NCI-H524 treated with DMSO at 0.1 percent for 48 hours (cell line): ENCODE measurements around the gene LTBP1.
"Not testable (repeated sequence)": the region's sequence is repeated elsewhere in the genome, so short reads cannot be mapped to it uniquely, and the experiment has no call there.

ENCODE experiments used
- DNase-seq: peaks from one replicate; lab custom pipeline; 2025; lab: John Stamatoyannopoulos, UW

The LTBP1 gene

DNA sequence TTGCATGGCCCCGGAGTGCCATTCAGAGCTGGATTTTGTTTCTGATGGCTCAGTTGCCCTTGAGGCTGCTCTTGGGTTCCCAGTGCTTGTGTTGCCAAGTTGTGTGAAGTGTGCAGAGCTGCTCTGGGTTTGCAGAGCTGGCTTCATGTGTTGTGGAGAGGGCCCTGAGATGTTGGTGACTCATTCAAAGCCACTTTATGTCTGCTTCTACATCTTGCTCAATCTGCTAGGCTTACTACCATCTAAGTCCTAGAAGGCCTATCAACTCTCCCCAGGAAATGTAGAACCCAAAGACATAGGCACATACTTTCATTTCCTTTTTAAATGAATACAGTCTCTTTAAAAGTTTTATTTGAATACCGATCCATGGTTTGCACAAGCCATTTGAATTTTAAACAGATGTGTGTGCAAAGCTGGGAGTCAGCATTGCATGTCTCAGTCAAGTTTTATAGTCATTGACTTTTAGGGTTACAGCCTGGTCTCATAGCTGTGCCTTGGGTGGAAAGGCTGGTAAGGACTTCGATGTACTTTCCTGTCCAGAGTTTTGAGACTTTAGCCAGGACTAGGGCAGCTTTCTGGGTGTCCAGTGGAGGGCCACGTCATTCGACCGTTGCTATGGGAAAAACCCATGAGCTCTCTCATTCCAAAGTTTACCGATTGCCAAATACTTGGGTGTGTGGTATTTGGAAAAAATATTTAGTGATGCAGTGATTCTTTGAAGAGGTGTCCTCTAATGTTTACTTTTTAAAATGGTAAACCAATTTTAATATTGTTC, 105.0 kb downstream of the LTBP1 start:
- no peak for DNase-seq

DNA sequence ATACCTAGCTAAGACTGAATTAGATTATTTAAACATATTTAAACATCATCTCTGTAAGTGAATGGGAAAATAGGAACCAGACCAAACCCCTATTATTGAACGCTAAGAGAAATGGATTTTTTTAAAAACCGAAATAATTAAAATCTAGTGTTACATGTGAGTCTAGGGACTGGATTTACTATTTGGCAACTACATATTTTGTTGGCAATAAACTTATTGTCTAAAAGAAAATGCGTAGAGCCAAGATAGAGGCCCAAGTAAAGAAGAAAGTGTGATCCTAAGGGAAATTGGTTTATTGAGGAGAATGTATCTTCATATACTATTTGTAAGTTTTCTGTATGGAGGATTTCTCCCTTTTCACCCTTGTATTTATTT, 105.6 kb downstream of the LTBP1 start:
- DNase-seq = no peak

DNA sequence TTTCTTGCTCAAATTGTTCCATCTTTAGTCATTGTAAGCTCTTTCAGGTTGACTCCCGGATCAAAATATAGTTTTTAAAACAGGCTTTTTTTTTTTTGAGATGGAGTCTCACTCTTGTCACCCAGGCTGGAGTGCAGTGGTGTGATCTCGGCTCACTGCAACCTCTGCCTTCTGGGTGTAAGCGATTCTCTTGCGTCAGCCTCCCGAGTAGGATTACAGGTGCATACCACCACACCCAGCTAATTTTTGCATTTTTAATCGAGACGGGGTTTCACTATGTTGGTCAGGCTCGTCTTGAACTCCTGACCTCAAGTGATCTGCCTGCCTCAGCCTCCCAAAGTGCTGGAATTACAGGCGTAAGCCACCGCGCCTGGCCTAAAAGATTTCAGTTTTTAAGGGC, 106.0 kb downstream of the LTBP1 start:
- not testable (repeated sequence) for DNase-seq

DNA sequence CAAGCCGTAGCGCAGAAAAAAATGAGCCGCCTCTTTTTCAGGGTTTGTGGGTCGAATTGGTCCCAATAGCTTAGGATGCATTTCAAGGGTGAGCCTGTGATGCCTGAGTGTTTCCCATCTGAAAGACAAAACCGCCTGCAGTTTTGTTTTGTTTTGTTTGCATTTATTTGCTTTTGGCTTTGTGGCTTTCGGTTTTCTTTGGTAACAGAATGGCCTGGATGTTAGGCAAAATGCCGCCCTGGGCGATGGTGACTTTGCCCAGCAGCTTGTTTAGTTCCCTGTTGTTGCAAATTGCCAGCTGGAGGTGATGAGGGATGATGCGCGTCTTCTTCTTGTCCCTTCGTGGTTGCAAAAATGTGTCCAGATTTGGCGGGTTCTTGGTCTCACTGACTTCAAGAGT, 109.4 kb downstream of the LTBP1 start:
- DNase-seq = no peak

DNA sequence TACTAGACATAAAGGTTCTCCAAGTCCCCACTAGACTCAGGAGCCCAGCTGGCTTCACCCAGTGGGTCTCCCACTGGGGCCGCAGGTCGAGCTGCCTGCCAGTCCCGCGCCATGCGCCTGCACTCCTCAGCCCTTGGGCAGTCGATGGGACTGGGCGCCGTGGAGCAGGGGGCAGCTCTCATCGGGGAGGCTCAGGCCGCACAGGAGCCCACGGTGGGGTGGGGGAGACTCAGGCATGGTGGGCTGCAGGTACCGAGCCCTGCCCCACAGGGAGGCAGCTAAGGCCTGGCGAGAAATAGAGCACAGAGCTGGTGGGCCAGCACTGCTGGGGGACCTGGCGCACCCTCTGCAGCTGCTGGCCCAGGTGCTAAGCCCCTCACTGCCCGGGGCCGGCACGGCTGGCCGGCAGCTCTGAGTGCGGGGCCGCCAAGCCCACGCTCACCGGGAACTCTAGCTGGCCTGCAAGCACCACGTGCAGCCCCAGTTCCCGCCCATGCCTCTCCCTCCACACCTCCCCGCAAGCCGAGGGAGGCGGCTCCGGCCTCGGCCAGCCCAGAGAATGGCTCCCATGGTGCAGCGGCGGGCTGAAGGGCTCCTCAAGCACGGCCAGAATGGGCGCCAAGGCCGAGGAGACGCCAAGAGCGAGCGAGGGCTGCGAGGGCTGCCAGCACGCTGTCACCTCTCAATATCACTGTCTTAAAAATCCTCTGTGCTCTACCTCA, 110.7 kb downstream of the LTBP1 start:
- DNase-seq = not testable (repeated sequence)

DNA sequence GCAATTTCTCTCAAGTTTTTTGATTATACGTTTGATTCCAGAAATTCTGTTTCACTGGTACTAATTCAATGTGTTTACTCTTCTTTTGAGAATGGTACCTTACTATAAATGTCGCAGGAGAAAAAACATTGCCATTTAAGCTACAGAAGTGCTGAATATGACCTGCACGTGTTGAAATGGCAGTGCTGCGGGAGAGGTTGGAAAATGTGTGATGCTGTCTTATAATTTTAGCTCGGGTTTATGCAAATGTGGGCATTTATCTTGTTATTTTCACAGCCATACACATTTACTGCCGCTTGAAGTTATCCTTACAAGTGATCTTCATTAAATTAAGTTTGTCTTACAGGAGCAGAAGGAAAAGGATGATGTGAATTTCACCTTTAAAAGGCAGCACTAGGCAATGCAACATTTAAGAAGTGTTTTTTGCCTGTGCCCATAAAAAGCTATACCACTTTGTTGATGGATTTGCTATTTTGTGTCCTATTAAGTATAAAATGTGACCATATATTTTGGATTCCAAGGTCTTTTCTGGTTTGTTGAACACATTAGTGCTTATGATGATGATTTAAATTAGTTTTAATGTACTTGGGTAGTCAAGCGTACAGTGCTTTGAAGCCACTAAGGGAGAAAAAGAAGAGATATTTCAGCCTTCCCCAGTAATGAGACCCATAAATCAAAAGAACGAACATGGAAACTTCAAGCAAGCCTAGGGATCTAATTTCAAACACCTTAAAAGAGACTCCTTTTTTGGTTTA, 112.1 kb downstream of the LTBP1 start:
- DNase-seq = no peak

DNA sequence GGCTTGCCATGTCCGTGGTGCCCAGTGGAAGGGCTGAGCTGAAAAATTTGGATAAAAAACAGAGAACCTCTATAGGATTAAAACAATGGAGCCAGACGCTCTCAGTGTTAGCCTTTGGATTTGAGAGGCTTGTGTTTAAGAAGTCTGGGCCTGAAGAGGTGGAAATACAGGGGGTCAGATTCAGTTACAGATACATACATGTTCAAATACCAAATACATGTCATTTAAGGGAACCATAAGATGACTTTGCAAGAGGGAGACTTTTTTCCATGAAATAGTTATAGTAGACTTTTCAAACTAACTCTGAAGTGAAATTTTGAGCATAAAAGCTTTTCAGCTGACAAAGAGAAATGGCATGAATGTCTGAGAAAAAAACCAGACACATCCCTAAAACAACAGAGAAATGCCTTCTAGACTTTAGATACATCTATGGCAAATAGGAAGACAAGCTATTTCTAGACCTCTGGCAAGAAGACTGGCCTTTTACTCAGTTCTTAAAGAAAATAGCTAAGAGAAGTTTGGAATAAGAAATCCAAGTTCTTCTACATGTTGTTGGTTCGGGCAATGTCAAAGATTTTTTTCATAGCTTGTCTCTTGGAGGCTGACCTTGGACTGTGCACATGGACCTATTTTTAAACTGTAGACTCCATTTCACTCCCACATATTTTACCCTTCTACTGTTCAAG, 112.9 kb downstream of the LTBP1 start:
- DNase-seq = no peak

DNA sequence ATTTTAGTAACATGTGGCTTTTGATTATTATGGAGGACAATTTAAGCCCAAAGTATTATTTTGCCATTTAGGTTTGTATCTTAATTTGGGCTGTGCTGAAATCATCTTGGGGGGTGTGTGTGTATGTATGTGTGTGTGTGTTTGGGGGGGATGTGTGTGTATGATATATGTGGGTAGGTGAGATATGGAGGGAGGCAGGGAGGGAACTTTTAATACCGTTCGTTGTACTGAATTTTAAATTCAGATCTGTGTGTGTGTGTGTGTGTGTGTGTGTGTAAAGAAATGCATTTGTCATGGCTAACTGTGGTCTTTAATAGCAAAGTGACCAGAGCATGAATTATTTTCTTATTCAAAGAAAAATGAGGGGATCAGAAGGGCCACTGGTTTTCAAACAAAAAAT, 113.7 kb downstream of the LTBP1 start:
- DNase-seq = no peak

DNA sequence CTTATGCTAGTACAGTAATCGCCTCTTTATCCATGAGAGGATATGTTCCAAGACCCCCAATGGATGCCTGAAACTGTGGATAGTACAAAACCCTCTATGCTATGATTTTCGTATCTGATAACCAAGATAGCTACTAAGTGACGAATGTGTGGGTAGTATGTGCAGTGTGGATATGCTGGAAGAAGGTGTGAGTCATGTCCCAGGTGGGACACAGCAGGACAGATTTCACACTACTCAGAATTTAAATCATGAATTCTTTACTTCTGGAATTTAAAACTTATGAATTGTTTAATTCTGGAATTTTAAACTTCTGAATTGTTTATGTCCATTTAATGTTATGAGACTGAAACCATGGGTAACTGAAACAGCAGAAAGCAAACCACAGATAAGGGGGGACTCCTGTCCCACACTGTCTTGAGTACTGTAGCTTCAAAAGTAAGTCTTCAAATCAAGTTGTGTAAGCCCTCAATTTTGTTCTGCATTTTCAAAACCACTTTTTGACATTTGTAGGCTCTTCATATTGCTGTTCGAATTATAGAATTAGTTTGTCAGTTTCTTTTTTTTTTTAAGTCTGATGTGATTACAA, 116.0 kb downstream of the LTBP1 start:
- DNase-seq = no peak

DNA sequence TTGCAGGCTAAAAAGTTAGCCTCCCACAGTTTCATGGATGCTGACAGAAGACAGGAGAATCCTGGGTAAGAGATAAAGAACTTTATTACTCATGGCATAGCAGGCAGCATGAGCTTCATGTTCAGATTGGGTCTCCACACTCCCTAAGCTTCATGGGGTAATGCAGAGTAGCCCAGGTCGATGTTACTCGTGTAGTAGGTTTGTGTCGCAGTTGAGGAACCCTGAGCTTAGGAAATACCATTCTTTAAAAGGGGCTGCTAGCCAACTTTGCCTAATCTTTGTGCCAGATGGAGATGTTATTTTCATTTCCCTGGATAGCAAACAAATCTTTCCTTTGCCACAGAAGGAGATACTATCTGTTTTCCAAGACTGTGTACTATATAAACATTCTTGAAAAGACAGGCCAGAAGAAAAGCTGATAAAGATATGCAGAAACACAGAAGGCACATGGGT, 117.6 kb downstream of the LTBP1 start:
- no peak for DNase-seq

DNA sequence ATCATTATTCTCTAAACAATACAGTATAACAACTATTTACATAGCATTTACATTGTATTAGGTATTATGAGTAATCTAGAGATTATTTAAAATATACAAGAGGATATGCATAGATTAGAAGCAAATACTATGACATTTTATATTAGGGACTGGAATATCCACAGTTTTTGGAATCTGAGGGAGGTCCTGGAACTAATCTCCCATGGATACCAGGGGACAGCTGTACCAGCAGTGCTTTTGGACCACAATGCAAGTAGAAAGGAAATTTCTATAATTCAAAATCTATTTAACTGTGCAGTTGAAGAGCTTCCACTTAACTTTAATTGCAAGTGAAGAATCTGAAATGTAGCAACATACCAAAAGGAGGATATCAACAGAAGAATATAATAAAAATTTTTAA, 120.8 kb downstream of the LTBP1 start:
- DNase-seq = no peak

DNA sequence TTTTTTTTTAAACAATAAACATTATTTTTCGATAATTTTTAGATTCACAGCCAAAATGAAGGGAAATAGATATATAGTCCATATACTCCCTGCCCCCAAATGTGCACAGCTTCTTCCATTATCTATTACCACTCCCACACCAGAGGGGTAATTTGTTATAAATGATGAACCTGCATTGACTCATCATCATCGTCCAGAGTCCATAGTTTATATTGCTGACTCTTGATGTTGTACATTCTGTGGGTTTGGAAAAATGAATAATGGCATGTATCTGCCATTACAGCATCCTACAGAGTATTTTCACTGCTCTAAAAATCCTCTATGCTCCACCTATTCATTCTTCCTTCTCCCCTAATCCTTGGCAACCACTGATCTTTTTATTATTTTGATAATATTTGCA, 121.5 kb downstream of the LTBP1 start:
- DNase-seq = no peak

DNA sequence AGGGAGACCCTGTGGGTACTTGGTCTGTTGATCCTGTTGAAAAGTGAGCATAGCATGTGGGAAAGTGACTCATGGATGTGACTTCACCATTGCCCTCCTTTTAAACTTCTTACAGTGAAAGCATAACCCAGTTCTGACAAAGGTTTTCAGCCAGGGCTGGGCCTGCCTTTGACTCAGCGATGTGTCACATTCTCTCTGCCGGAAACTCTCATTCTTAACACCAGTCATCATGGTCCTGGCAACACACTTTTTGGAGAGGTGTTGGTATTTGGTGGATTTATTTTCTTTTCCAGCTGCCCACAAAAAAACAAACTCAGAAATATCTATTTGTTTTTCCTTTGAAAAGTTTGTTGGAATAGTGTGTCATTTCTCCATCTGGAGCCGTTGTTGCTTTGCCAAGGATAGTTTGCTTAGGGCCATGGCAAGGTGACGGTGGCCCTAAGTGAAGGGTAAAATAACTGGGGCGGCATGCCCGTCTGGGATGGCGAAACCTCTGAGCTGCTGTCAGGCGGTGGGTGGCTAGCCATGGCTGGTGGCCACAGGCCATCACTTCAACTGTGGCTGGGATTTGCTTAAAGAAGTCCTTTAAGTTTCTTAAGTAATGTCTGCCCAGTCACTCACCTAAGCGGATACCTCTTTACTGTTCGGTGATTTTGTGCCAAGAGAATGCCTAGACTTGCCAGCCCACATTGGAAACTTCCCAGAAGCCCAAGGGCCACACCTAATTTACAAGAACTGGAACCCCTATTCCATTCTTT, 123.3 kb downstream of the LTBP1 start:
- no peak for DNase-seq

DNA sequence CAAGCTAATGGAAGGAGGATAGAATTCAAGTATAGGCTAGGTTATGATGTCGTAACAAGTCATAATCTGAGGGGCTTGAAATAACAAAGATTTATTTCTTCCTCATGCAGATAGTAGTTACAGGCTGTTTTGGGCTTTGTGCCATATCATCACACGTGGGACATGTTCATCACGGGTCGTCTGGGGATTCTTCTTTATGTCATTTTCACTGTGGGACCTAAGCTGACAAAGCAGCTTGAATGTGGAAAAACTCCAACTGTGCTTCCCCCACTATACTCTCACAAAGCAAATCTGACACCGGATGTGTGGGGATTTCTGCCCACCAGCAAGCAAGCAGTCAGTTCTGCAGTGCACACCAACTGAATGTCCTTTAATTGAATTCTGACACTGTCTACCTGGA, 124.8 kb downstream of the LTBP1 start:
- DNase-seq = no peak

DNA sequence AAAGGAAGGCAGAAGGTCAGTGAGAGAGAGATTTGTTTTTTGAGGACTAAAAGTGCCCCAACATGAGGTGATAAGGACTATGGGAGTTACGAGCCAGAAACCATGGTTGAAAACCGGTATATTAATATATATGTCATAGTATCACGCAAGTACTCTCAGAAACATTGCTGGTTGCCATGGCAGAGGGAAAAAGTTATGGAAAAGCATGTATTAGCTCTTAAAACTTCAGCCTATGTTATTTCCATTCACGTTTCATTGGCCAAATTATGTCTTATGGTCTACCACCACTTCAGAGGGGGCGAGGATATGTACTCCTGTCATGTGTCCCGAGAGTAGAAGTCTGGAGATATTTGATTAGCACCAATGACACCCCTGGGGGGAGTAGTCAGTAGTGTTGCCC, 125.9 kb downstream of the LTBP1 start:
- DNase-seq = no peak

DNA sequence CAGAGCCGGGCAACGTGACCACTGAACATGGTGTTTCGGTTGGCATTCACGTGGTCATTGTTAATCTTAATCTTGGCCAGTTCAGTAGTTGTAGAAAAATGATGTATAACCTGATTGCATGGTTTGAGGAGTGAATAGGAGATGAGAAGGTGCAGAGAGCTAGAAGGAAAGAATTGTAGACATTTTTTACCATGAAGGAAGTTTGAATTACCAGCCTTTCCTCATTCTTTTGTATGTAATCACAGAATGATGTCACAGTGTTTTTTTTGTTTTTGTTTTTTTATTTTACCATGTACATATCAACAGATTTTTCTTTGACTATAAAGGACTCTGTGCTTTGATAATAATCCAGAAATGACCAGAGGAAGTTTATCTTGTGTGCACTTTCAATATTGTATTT, 126.3 kb downstream of the LTBP1 start:
- no peak for DNase-seq

DNA sequence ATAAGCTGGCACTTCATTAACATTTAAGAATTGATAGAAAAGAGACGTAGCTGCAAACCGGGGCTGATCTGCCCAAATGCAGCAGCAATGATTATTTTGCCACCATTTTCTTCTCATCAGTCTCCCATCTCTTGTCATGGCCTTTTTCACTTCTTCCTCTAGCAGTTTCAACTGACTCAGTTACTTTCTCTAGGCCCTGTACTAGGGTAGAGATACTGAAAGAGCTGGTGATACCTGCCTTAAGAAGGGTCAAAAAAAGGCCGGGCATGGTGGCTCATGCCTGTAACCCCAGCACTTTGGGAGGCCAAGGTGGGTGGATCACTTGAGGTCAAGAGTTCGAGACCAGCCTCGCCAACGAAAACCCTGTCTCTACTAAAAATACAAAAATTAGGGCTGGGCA, 127.4 kb downstream of the LTBP1 start:
- no peak for DNase-seq

DNA sequence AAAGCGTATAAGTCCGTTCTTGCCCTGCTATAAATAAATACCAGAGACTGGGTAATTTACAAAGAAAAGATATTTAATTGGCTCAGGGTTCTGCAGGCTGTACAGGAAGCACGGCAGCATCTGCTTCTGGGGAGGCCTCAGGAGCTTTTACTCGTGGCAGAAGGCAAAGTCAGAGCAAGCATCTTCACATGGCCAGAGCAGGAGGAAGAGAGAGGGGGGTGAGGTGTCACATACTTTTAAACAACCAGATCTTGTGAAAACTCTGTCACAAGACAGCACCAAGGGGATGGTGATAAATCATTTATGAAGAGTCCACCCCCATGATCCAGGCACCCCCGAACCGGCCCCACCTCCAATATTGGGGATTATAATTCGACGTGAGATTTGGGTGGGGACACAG, 130.6 kb downstream of the LTBP1 start:
- DNase-seq = no peak

DNA sequence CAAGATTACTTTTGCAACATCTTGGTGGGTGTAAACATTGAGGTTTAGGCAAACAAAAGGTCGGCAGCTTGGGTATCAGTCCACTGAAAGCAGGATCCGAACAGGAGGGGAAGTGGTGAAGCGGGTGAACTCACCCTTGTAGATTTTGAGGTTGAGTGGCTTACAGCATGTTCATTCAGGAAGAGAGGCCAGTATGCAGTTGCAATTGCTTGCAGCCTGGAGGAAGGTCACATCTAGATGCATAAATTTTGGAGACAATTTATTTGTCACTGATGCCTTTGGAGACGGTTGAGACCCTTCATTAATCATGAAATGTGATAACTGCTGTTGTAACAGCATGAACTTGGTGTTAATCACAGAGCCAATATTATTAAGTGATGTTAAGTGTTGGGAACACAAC, 131.1 kb downstream of the LTBP1 start:
- no peak for DNase-seq

DNA sequence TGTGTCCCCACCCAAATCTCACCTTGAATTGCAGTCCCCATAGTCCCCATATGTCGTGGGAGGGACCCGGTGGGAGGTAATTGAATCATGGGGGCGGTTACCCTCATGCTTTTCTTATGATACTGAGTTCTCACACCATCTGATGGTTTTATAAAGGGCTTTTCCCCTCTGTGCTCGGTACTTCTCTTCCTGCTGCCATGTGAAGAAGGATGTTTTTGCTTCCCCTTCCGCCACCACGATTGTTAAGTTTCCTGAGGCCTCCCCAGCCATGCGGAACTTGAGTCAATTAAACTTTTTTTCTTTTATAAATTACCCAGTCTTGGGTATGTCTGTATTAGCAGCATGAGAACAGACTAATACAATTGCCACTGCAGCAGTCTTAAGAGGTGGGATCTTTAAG, 134.9 kb downstream of the LTBP1 start:
- no peak for DNase-seq

DNA sequence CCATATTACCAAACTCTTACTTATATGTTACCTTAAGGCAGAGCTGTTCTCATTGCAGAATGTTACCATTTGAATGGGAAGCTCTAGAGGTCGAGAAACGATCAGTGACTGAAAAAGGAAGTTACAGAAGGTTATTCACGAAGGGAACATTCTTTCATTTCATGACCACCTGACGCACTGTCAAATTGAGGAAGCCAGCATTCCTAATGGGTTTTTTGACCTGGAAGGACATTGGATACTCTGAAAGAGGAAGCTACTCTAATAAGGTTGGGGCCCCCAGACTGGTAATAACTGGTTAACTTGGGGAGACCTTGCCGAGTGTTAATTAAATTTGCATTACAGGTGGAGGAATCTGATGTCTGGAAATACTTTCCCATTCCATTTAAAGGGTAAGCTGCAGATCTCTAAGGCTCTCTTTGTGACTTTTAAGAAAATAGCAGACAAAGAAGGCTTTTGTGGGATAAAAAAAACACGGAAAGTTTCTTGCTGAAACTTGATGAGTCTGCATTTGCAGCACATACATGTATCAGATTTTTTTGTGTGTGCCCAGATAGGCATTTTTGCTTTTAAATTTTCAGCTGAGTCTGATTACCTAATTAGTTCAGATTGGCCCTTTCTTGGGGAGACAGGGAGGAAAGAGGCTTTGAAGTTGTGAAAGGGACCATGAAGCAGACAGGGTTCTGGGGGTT, 137.1 kb downstream of the LTBP1 start:
- DNase-seq = no peak
